Smooth muscle cell (in vitro differentiated cells): ENCODE data around the gene HLCS. TPM values are rescaled to one million over a fixed set of nuclear protein-coding genes. Genes with fewer than 3 reads are reported as not detected.

ENCODE experiments used
- DNase-seq: peaks from one replicate; lab custom pipeline; 2025; ENCODE audit not compliant: unreplicated experiment; lab: John Stamatoyannopoulos, UW
- H2AFZ ChIP-seq: fragments of 200-600 bp; sonication (generic); 2 replicates; pipeline ENCODE4 v1.6.0; 2016; ENCODE audit warnings: antibody characterized with exemption, low read depth, mild to moderate bottlenecking
- H3F3A ChIP-seq: fragments of 200-600 bp; sonication (generic); 2 replicates; pipeline ENCODE4 v1.6.0; 2017; ENCODE audit warnings: antibody characterized with exemption, low read depth
- H3K27ac ChIP-seq: fragments of 200-600 bp; sonication (generic); 2 replicates; pipeline ENCODE4 v1.5.1; 2016; ENCODE audit warnings: low read depth, mild to moderate bottlenecking
- H3K27me3 ChIP-seq: fragments of 200-600 bp; sonication (generic); 2 replicates; pipeline ENCODE4 v1.6.1; 2016; ENCODE audit warnings: low read depth, mild to moderate bottlenecking
- H3K36me3 ChIP-seq: fragments of 200-600 bp; sonication (generic); 2 replicates; pipeline ENCODE4 v1.5.1; 2016; ENCODE audit warnings: low read depth
- H3K4me1 ChIP-seq: fragments of 200-600 bp; sonication (generic); 2 replicates; pipeline ENCODE4 v1.5.1; 2016; ENCODE audit warnings: low read depth
- H3K4me2 ChIP-seq: fragments of 200-600 bp; sonication (generic); 2 replicates; pipeline ENCODE4 v1.6.0; 2016; ENCODE audit warnings: mild to moderate bottlenecking
- H3K4me3 ChIP-seq: fragments of 200-600 bp; sonication (generic); 2 replicates; pipeline ENCODE4 v1.5.1; 2016; ENCODE audit warnings: mild to moderate bottlenecking
- H3K79me2 ChIP-seq: fragments of 200-600 bp; sonication (generic); 2 replicates; pipeline ENCODE4 v1.6.0; 2016; ENCODE audit warnings: low read depth, mild to moderate bottlenecking
- H3K9ac ChIP-seq: fragments of 200-600 bp; sonication (generic); 2 replicates; pipeline ENCODE4 v1.6.0; 2016; ENCODE audit warnings: low read depth
- H3K9me3 ChIP-seq: fragments of 200-600 bp; sonication (generic); replicated peaks from 2 replicates; pipeline ENCODE4 v1.5.1; 2016; ENCODE audit warnings: low read depth
- H4K20me1 ChIP-seq: fragments of 200-600 bp; sonication (generic); 2 replicates; pipeline ENCODE4 v1.6.0; 2016; ENCODE audit warnings: low read depth
- WGBS: methylation state at CpG from one replicate; pipeline ENCODE4 v1.1.7; 2016; ENCODE audit warnings: low lambda C conversion rate; 5-methylcytosine and 5-hydroxymethylcytosine counted together
- polyA plus RNA-seq: library from polyadenylated mRNA; unstranded; fragments of >200 nt; fragmentation: Nextera tagmentation; extraction: Ambion mirVana; gene quantifications from 2 replicates; pipeline ENCODE4 v1.2.1, GENCODE V29; 2016
- total RNA-seq: library from RNA; depleted of rRNA; stranded (reverse); fragments of >200 nt; gene quantifications from 2 replicates; pipeline ENCODE4 v1.2.3, GENCODE V29; 2014
- TF ChIP-seq, protein P1 (sequence below): fragments of 200-600 bp; sonication (generic); IDR thresholded peaks from 2 replicates; pipeline ENCODE4 v1.5.1; 2017; ENCODE audit warnings: borderline replicate concordance, mild to moderate bottlenecking, antibody characterized with exemption; ENCODE audit not compliant: insufficient read depth, poor library complexity, severe bottlenecking

Gene HLCS
- total and polyA plus RNA-seq, 2 experiments from 2014 or later, result 7.5 to 20.6 TPM

DNA sequence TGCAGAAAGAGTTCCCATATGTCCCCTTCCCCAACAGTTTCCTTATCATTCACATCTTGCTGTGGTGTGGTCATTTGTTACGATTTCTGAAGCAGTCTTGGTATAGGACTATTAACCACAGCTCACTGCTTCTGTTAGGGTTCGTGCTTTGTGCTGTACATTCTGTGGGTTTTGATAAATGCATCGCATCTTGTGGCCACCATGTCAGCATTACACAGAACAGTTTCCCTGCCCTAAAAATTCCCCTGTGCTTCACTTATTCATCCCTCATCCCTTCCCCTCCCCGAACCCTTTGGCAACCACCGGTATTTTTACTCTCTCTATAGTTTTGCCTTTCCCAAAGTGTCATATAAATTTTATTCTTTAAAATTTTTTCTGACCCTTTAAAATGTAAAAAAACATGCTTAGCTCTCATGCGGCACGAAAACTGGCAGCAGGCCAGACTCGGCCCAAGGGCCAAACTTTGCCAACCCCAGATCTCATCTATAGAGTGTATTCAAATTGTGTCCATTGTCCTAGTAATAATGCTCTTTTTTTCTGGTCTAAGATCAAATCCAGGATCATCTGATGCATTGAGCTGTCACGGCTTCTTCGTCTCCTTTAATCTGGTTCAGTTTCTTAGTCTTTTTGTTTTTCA, 189.4 kb downstream of the HLCS start:
- H3K4me1 ChIP-seq, result no peaks in the 10 kb centered on the region
- no peaks in the 10 kb centered on the region for H3K27me3 ChIP-seq
- no peak for DNase-seq
- no peak overlapping the region for H3K9ac ChIP-seq
- no peaks in the 10 kb centered on the region for H3F3A ChIP-seq
- no peak overlapping the region for H2AFZ ChIP-seq
- WGBS, result 76% methylated on average over 10 of the region's 10 CpGs
- no peaks in the 10 kb centered on the region for H3K36me3 ChIP-seq
- no peaks in the 10 kb centered on the region for H3K79me2 ChIP-seq
- no peak overlapping the region for H3K4me3 ChIP-seq
- no peaks in the 10 kb centered on the region for H4K20me1 ChIP-seq
- TF ChIP-seq, protein P1, sequence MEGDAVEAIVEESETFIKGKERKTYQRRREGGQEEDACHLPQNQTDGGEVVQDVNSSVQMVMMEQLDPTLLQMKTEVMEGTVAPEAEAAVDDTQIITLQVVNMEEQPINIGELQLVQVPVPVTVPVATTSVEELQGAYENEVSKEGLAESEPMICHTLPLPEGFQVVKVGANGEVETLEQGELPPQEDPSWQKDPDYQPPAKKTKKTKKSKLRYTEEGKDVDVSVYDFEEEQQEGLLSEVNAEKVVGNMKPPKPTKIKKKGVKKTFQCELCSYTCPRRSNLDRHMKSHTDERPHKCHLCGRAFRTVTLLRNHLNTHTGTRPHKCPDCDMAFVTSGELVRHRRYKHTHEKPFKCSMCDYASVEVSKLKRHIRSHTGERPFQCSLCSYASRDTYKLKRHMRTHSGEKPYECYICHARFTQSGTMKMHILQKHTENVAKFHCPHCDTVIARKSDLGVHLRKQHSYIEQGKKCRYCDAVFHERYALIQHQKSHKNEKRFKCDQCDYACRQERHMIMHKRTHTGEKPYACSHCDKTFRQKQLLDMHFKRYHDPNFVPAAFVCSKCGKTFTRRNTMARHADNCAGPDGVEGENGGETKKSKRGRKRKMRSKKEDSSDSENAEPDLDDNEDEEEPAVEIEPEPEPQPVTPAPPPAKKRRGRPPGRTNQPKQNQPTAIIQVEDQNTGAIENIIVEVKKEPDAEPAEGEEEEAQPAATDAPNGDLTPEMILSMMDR, result no peak
- no peaks in the 10 kb centered on the region for H3K9me3 ChIP-seq
- H3K27ac ChIP-seq, result no peak overlapping the region
- no peak overlapping the region for H3K4me2 ChIP-seq

DNA sequence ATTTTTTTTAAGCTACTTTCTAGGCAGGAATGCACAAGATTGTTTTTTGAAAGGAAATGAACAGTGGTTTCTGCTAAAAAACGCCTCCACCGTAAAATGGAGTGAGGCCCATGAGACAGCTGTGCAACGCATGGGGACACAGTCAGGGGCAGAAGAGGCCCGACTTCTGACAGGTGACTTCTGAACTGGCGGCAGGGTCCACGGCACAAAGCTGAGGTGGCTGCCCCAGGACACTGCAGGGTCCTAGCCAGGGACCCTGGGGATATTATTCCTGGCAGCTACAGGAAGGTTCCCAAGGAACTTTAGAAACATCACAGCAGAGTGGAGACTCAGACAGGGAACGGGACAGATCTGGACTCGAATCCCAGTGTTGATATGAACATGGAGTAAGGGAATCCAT, 192.5 kb downstream of the HLCS start:
- H3K79me2 ChIP-seq, result no peaks in the 10 kb centered on the region
- TF ChIP-seq, protein P1, result no peak
- H3F3A ChIP-seq, result no peaks in the 10 kb centered on the region
- peaks cover 5% of the 10 kb centered on the region for H4K20me1 ChIP-seq
- H3K9me3 ChIP-seq, result no peaks in the 10 kb centered on the region
- no peak overlapping the region for H3K4me3 ChIP-seq
- no peak overlapping the region for H3K9ac ChIP-seq
- 79% methylated on average over 8 of the region's 8 CpGs for WGBS
- H3K27me3 ChIP-seq, result no peaks in the 10 kb centered on the region
- H3K4me2 ChIP-seq, result no peak overlapping the region
- H3K27ac ChIP-seq, result no peak overlapping the region
- H3K36me3 ChIP-seq, result no peaks in the 10 kb centered on the region
- H3K4me1 ChIP-seq, result peaks cover 6% of the 10 kb centered on the region
- no peak for DNase-seq
- H2AFZ ChIP-seq, result no peak overlapping the region

DNA sequence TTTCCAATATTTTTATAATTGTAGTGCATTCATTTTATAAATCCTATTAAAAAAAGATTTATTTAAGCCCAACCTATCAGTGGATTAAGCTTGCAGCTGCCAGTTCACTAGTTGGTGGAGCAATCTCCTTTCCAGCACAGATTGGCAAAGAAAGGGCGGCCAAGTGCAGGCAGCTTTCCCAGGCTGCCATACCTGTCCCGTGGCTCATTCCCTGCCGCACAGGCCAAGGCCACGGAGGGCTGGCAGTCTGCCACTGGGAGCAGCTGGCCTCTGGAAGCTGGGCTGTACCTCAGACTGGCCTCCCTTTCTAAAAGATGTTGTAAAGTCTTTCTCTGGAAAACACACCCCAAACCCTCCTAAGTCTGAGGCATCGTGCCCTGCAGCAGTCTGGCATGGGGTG, 193.4 kb downstream of the HLCS start:
- H3K4me3 ChIP-seq, result no peak overlapping the region
- peaks cover 14% of the 10 kb centered on the region for H3K4me1 ChIP-seq
- no peaks in the 10 kb centered on the region for H3K36me3 ChIP-seq
- peaks cover 5% of the 10 kb centered on the region for H4K20me1 ChIP-seq
- H3K79me2 ChIP-seq, result no peaks in the 10 kb centered on the region
- no peaks in the 10 kb centered on the region for H3K9me3 ChIP-seq
- no peak for DNase-seq
- WGBS, result 81% methylated on average over 5 of the region's 5 CpGs
- no peaks in the 10 kb centered on the region for H3F3A ChIP-seq
- no peak overlapping the region for H3K9ac ChIP-seq
- no peak overlapping the region for H2AFZ ChIP-seq
- H3K4me2 ChIP-seq, result no peak overlapping the region
- H3K27ac ChIP-seq, result no peak overlapping the region
- no peaks in the 10 kb centered on the region for H3K27me3 ChIP-seq
- TF ChIP-seq, protein P1, result no peak
